Stimulated activated CD8-positive, alpha-beta memory T cell treated with anti-CD3 and anti-CD28 coated beads, Interleukin-7, amount 100 ng/mL, for 24 hours (primary cell): ENCODE data around the gene SNX9.

Experiments
- DNase-seq: peaks from one replicate; pipeline ENCODE4 v3.0.0-alpha.2; 2020; ENCODE audit warnings: low read depth

The SNX9 gene

DNA sequence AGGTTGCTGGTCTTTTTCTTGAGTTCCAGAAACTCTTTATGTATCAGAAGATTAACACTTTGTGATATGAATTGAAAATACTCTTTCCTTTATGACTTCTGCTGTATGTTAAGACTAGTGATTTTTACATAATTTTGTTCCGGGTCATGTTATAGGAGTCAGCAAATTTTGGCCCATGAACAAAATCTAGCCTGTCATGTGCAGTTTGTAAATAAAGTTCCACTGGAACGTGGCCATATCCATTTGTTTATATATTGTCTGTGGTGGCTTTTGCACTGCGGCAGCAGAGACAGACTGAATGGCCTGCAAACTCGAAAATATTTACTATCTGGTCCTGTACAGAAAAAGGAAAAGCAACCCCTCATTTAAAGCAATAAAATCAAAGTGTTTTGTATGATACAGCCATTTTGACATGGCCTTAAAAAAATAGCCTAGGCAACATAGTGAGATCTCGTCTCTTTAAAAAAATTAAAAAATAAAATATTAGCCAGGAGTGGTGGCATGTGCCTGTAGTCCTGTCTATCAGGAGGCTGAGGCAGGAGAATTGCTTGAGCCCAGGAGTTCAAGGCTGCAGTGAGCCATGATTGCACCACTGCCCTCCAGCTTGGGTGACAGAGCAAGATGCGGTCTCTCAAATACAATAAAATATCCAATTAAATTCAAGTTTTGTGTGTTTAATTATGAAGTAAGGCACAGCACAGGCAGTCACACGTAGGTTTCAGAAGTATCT lies 36.9 kb downstream of the SNX9 start:
- no peak for DNase-seq

DNA sequence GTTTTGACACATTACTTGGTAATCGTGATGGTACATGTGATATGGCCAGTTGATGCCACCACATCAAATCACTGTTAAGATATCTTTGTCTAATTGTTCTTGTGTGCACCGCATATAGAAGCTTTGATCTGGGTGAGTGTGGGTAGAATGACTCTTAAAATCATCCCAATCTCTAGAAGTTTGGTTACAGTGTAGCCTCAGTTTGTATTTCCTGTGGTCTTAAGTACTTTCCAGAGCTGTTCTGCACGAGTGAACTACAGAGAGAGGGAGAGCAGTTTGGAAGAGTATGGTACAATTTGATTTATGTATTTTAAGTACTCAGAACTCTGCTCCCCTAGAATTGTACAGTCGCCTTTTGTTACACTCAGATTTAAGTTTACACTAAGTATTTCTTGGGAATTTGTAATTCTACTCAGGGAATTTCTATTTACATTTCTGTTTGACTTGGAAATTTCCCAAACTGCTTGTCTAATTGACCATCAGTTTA lies 37.5 kb downstream of the SNX9 start:
- DNase-seq, result no peak

DNA sequence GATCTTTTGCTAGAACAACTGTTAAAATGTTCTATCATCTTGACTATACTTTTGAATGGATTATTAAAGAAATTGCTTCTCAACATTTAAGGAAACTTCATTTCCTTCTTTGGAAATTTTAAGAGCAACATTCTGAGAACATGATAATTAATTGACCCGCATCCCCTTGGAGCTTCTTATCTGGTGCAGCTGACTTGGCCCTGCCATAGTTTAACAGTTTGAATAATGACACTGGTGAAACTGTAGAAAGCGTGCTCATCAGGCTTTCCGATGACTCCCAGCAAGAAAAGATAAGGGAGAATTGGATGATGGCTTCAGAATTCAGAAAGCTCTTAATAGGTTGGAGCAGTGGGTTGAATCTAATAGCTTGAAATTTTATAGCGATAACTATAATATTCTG lies 38.1 kb downstream of the SNX9 start:
- DNase-seq, result no peak

- no peak for DNase-seq
Measured at GRCh38 chr6:157861814-157862213, 38.8 kb downstream of the SNX9 start.

DNA sequence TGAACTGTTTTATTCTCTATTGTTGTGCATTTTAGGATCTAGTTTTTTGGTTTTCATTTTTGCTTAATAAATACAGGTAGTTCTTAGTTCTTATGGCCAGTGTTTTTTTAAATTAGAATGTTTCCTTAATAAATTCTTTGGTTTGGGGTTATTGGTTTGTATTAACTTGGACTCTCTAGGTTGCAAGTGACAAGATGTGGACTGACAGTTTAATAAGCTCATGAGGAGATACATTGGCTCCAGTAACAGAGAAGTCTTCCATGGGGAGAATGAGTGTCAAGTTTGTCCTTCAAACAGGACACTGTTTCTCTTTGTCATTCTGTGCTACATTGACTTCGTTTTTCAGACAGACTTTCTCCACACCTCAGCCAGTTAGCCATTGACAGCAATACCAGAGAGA lies 39.7 kb downstream of the SNX9 start:
- DNase-seq, result no peak

DNA sequence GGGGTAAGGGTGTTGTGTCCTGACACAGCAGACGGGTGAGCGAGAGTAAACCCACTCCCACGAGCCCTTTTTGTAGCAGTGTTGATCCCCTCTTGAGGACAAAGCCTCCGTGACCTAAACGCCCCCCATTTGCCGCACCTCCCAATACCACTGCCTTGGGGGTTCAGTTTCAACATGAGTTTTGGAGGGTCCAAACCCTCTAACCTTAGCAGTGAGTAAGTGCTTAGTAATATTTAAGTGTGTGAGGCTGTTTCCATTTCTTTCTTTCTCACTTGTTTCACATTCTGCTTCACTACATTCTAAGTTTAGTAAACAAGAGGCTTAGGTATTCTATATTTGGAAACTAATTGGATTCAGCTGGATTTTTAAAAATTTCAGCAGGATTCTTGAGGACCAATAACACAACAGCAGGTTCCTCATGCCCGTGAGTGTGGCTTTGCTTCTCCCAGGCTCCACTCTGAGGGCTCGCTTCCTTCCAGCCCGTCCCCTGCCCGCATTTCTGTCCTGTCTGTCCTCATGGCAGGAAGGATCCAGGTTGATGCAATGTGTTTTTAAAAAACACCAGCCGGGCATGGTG lies 41.2 kb downstream of the SNX9 start:
- DNase-seq, result no peak

DNA sequence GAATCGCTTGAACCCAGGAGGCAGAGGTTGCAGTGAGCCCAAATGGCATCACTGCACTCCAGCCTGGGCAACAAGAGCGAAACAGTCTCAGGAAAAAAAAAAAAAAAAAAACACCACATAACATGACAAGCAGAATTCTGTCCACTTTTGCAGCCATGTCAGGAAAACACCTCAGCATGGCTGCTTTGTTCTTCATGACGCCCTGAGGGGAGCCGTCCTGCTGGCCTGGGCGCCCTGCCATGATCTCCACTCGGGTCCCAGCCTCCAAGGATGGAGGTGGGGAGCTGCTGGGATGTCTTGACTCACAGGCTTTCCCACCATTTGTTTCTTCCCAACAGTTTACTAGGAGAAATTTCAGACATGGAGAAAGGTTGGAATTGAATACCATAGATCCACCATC lies 42.2 kb downstream of the SNX9 start:
- no peak for DNase-seq

DNA sequence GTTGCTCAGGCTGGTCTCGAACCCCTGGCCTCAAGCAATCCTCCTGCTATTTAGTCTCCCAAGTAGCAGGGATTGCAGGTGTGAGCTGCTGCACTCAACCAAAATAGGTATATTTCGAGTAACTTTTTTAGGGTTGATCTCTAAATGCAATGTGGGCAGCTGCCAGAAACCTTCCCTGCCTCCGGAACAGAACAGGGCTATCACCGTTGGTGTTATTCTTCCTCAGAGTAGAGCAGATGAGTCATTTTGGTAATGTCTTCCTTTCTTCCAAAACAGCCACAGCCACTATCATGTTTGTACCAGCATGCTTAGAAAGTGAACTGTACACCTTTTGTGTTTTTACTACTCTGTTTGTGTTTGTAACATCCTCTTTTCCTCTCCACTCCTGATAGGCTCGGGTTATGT lies 44.1 kb downstream of the SNX9 start:
- no peak for DNase-seq

GRCh38 chr6:157867981-157868380 lies 44.9 kb downstream of the SNX9 start:
- no peak for DNase-seq

DNA sequence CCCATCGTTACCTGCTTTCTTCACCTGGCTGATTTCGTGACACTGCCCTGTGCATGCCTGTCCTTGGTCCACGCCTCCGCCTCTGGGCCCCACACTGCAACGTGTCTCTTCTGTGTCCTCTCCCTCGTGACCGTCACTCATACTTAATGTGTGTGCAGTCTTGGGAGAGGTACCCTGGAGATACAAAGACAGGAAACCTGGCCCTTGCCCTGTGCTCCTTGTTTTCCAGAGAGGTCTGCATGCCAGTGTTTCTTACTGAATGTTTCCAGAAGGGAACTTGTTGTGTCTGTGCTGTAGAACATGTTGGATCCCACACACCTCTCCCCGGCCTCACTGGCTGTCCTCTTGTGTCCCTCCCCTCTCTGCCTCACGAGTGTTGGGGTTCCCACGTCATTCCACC lies 45.8 kb downstream of the SNX9 start:
- no peak for DNase-seq

DNA sequence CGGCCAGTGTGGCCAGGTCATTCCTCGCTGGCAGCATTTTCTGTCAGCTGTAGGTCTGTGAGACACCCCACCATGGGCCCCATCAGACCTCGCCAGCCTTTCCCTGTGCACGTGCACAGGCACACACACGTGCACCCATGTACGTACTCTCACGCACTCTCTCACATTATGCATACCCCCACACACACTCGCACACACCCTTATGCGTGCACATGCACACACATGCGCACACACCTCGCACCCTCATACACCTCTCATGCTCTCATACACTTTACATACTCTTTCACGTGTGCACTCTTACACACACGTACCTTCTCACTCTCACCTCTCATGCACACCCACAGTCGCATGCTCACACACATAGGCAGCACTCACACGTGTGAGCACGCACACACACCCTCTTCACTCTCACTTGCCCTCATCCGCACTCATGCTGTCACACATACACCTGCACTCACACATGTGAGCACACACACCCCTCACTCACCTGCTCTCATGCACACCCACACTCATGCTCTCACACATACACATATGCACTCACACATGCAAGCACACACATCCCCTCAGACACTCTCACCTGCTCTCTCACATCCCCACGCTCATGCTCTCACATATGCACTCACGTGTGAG lies 46.7 kb downstream of the SNX9 start:
- no peak for DNase-seq

DNA sequence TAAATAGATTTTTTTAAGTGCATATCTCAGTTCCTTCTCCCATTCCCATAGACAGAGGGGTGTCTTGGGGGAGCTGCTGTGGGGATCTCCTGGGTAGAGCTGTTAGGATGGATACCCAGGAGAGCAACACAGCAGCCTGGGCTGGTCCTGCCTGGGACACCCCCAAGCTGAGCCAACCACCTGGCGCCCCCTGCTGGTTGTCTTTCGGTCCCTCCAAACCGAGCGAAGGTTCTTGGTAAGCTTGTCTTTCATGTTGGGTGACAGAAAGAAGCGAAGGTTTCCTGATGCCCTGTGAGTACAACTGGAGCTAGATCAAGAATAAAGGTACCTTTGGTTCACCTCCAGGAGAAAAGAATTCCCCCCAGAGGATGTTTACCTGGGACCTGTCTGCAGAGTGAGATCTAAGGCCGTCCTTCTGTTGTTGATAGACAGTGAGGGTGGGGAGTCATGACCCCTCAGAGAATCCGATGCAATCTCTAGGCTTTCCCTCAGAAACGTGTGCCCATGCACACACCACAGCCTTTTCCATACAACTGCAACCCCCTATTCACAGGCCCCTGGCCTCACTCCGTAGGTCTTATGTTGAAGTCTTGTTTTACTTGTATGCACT lies 50.8 kb downstream of the SNX9 start:
- DNase-seq, result peak; percentile 85

DNA sequence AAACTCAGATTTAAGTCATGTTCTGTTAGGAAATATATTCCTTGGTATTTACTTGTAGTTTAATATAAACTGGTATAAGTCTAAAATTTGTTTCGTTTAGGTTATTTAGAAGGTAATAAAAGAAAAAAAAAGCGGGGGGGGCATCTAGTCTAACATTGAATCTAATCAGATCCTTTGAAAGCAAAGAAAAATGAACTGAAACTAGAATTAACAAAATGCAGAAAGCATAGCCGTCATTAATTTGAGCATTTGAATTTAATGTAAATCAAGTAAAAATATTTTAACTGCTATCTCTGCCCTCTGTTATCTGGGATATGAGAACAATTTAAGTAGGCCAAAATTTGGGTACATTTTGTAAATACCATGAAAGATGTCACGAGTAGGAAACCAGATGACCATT lies 54.1 kb downstream of the SNX9 start:
- no peak for DNase-seq

- no peak for DNase-seq
Measured at GRCh38 chr6:157877573-157878438, 54.8 kb downstream of the SNX9 start.

DNA sequence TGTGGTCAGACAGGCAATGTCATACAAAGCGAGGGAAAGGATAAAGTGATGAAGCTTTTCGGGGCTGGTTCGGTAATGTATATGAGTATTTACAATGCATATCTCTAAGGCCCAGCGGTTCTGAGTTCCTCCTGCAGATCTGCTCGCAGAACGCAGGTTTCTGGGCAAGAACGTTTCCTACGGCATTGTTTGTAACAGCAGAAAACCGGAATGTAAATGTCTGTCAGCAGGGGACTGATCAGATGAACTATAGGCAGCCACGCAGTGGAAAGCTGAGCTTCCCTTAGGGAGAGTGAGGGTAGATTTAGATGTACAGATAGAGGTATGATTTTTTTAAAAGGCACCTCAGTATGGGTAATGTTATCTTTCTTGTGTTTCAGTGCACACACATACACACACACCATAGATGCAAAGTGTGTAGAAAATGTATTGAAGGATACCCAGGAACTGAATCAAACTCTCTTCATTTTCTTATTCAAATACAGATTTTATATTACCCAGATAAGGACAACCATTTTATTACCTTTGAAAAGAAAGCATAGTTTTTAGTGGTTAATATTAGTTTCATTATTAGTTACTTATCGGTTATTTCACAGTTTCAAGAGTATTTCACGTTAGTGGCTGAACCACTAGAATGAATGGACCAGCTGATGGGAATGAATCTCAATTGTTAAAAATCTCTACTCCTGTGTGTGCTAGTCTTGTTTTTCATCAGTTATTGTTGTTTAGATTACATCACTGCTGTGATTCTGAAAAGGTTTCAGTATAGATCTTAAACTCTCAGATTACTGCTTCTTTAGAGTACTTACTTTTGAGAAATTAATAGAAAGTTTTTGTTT lies 56.2 kb downstream of the SNX9 start:
- no peak for DNase-seq

DNA sequence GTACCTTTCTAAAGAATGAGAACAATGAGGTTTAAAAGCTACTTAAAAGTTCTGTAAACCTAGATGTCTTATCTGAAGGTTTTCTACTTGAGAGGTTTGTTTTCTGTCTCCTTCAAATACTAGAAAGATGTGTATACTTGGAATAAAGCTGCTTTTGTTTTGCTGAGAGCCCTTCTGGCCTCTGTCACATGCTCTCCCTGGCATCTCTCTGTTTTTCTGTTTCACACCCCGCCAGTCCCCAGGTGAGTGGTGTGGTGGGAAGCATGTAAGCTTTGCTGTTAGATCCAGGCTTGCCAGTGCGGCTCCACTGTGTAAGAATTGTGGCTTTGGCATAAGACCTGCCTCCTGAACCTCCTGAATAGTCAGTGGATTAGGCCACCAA lies 56.8 kb downstream of the SNX9 start:
- DNase-seq, result no peak

DNA sequence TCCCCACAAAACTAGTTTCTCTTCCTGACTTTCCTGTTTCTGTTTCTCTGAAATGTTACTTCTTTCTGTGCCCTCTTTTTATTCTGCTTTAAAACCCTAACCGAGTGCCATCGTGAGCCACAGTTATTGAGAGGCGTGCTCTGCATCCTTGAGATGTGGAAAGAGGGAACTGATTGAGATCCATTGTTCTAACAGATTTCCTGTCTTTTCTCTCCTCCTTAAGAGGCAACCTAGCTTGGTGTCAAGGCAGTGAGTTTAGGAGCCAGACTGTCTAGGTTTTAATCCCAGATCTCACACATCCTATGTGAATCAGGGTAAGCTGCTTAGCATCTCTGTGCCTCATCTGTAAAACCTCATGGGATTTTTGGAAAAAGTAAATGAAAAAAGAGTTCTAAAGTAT lies 57.5 kb downstream of the SNX9 start:
- DNase-seq, result no peak

- DNase-seq, result no peak
Measured at GRCh38 chr6:157881342-157881741, 58.3 kb downstream of the SNX9 start.

DNA sequence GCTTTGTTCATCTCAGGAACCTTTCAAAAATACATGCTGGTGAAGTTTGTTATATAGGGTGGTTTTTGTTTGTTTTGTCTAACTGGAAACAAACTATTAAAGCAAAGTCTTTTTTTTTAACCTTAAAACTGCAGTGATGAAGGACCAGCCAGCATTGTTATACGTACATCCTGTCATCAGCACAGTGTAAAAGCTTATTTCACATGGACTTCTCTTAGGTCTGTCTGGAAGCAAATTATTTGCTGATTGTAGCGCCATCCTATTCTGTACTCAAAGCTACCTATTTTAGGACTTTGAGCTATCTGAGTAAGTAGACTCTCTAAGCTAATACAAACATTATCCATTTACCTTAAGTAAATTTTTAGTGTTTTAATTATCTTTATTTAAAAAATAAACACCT lies 61.7 kb downstream of the SNX9 start:
- no peak for DNase-seq

GRCh38 chr6:157885211-157885788 lies 62.3 kb downstream of the SNX9 start:
- no peak for DNase-seq

GRCh38 chr6:157885876-157886275 lies 62.8 kb downstream of the SNX9 start:
- DNase-seq, result no peak
